ENCODE data around the gene S100A7A.

DNA sequence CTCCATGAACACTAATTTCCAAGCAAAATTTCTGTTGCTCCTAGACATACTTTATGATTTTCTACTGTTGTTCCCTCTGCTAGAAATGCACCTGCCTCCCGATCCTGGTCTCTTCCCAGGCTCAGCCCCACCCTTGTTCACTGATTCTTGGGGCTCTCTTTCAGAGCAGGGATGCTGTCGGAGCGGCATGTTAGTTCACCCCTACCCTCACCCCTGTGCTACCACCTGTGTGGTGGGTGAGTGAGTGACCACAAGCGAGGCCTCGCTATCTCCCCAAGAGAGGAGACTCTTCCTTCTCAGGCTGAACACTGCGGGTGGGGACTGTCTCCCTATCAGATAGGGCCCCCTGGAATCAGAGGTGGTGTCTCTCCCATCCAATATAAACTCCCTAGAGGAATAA lies 20.5 kb upstream of the S100A7A start:
- TF ChIP-seq, protein P1, sequence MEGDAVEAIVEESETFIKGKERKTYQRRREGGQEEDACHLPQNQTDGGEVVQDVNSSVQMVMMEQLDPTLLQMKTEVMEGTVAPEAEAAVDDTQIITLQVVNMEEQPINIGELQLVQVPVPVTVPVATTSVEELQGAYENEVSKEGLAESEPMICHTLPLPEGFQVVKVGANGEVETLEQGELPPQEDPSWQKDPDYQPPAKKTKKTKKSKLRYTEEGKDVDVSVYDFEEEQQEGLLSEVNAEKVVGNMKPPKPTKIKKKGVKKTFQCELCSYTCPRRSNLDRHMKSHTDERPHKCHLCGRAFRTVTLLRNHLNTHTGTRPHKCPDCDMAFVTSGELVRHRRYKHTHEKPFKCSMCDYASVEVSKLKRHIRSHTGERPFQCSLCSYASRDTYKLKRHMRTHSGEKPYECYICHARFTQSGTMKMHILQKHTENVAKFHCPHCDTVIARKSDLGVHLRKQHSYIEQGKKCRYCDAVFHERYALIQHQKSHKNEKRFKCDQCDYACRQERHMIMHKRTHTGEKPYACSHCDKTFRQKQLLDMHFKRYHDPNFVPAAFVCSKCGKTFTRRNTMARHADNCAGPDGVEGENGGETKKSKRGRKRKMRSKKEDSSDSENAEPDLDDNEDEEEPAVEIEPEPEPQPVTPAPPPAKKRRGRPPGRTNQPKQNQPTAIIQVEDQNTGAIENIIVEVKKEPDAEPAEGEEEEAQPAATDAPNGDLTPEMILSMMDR (IDR thresholded peaks at IDR 0.05; ENCODE audit: poor library complexity, severe bottlenecking): no peak
- TF ChIP-seq EZH2 (IDR thresholded peaks at IDR 0.05; ENCODE audit: borderline replicate concordance, insufficient read depth, low read length, poor library complexity, severe bottlenecking): no peak
- no peak for TF ChIP-seq TAF1 (IDR thresholded peaks at IDR 0.05; ENCODE audit: low read depth)
- no peak for TF ChIP-seq POLR2AphosphoS5 (IDR thresholded peaks at IDR 0.05)
- TF ChIP-seq, protein P2, sequence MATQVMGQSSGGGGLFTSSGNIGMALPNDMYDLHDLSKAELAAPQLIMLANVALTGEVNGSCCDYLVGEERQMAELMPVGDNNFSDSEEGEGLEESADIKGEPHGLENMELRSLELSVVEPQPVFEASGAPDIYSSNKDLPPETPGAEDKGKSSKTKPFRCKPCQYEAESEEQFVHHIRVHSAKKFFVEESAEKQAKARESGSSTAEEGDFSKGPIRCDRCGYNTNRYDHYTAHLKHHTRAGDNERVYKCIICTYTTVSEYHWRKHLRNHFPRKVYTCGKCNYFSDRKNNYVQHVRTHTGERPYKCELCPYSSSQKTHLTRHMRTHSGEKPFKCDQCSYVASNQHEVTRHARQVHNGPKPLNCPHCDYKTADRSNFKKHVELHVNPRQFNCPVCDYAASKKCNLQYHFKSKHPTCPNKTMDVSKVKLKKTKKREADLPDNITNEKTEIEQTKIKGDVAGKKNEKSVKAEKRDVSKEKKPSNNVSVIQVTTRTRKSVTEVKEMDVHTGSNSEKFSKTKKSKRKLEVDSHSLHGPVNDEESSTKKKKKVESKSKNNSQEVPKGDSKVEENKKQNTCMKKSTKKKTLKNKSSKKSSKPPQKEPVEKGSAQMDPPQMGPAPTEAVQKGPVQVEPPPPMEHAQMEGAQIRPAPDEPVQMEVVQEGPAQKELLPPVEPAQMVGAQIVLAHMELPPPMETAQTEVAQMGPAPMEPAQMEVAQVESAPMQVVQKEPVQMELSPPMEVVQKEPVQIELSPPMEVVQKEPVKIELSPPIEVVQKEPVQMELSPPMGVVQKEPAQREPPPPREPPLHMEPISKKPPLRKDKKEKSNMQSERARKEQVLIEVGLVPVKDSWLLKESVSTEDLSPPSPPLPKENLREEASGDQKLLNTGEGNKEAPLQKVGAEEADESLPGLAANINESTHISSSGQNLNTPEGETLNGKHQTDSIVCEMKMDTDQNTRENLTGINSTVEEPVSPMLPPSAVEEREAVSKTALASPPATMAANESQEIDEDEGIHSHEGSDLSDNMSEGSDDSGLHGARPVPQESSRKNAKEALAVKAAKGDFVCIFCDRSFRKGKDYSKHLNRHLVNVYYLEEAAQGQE (IDR thresholded peaks at IDR 0.05; ENCODE audit: borderline replicate concordance): no peak
